GM12892 (cell line): ENCODE results near the gene CCDC184.

Experiments used
- DNase-seq: peaks from one replicate; pipeline ENCODE4 v3.0.0; 2011; ENCODE audit not compliant: insufficient read length
- FAIRE-seq: peaks from 2 replicates; lab custom pipeline; 2011; peaks lifted over from hg19 to GRCh38; lab: Jason Lieb, UNC
- POLR2A ChIP-seq: IDR thresholded peaks from 2 replicates; pipeline ENCODE4 v1.6.1; 2011; ENCODE audit warnings: low read depth, low read length, control low read depth
- POLR2AphosphoS5 ChIP-seq: IDR thresholded peaks from 2 replicates; pipeline ENCODE4 v1.6.1; 2011; ENCODE audit warnings: low read depth, low read length, control low read depth
- TAF1 ChIP-seq: IDR thresholded peaks from 2 replicates; pipeline ENCODE4 v1.6.1; 2011; ENCODE audit warnings: low read depth, mild to moderate bottlenecking, control low read depth, low read length, borderline replicate concordance

Gene CCDC184

DNA sequence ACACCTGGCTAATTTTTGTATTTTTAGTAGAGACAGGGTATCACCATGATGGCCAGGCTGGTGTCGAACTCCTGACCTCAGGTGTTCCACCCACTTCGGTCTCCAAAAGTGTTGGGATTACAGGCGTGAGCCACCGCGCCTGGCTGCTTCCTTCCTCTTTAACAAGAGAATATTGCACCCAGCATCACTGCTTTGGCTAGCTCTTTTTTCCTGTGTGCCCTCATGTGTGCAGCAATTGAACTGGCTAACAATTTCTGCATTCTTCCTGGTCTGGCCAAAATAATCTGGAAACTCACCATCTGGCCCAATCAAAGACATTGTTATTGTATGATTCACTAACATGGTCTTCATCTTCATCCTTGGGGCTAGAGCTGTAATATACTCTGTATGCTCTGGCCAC is 23.4 kb upstream of the CCDC184 start:
- TF ChIP-seq TAF1 (no peak), POLR2AphosphoS5 (no peak), POLR2A (no peak)
- FAIRE-seq = no peak
- DNase-seq = no peak

DNA sequence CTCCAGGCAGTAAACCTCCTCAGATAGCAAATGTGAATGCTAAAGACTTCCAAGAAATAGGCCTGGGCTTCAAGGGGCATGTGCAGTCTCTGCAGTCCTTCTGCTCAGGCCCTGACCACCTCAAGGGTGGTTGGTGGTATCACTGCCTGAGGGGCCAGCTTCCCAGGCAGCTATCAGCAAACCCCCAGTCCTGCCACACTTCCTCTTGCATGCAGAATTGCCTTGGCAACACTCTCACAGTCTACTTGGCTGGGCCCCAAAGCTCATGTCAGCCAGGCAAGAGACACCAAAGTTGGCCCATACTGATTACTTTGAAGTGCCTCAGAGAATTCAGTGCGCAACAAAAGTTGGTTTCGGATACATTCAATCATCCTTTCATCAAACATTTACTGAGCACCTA is 22.6 kb upstream of the CCDC184 start:
- DNase-seq = no peak
- no peak for FAIRE-seq
- TF ChIP-seq POLR2AphosphoS5 (no peak), POLR2A (no peak), TAF1 (no peak)

DNA sequence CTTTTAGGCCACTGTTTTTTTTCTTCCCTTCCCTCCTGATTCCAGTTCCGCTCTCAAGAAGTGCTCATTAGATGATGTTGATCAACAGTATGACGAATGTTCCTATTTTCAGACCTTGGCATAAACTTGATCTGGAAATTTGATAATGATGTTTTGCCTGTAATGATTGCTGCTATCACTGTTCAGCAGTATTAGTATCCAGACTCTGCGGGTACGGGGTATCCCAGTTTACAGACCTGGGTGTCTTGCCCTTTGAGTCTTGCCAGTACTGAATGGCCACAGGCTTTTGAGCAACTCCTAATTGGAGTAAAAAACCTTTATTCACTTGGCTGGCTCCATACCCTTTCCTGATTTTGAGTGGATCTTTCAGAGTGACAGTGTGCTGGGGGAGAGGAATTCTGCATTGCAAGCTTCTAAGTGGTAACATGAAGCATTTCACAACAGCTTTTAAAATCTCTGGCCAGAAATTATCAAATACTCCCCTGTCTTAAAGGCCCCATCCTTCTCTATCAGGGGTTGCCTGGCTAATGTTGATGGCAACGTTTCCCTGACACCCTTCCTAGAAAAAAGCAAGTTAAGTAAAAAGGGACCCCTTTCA is 20.2 kb upstream of the CCDC184 start:
- no peak for FAIRE-seq

DNA sequence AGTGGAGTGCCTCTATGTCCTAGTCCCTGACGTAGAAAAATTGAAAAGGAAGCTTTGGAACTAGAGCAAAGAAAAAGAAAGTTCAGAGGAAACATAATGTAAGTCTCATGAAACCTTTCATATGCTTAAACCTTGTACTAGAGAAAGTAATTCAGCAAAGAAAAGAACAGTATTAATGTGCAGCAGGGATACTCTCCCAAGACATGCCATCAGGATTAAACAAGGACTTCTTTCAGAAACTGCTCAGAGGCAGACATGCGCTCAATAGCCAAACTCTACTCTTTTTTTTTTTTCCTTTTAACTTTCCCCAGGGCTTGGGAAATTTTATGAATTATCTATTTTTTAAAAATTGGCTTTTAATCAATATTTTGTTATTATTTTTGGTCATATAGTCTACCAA is 19.0 kb upstream of the CCDC184 start:
- FAIRE-seq (no peak), DNase-seq (no peak)
- TF ChIP-seq TAF1 (no peak), POLR2A (no peak), POLR2AphosphoS5 (no peak)

More for the DNA sequence above, 20.2 kb upstream of the CCDC184 start:
- TF ChIP-seq TAF1 (no peak), POLR2AphosphoS5 (no peak), POLR2A (no peak)
- no peak for DNase-seq

DNA sequence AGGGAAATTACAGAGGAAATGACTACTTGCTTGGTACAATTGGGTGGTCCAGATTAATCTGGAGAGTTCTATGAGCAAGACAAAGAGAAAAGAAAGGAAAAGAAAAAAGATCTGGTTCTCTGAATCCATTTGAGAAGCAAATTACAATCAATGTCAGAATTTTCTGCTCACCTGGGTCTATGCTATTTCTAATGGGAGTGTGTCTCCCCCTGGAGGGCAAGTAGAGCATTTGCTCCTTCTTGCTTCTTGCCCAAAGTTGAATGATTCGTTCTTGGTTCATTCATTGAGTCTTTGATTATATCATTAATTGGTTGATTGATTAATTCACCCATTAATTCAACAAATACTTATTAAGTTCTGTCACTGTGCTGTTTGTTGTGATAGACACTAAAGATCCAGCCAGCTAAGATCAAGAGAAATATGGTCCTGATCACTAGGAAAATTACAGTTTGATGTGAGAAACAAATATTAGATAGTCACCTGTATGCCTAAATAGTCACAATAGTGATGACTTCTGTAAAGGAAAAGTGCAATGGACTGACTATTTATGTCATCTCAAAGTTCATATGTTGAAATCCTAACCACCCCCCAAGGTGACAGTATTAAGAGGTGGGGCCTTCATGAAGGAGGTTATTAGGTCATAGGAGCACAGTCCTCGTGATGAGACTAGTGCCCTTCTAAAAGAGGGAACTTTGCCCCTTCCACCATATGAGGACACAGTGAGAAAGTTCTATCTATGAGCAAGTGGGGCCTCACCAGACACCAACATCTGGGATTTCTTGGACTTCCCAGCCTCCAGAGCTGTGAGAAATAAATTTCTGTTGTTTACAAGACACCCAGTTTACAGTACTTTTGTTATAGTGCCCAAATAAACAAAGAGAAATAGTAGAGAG is 18.1 kb upstream of the CCDC184 start:
- FAIRE-seq (peak; percentile 93), DNase-seq (no peak)

DNA sequence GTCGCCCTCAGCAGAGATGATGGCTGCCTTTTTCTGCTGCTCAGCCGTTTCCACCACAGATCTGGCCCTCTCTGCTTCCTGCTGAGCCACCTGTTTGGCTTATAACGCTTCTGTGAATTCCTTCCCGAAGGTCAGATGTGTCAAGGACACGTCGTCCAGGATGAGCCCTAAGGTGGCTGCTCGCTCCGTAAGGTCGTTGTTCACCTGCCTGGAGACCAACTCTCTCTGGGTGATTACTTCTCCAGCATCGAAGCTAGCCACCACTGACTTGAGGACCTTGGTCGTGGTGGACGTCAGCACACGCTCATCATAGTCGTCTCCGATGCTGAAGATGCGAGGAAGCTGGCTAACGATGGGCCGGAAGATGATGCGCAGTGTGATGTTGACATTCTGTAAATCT is 14.4 kb upstream of the CCDC184 start:
- TF ChIP-seq POLR2A (no peak), TAF1 (no peak), POLR2AphosphoS5 (no peak)
- FAIRE-seq = peak; percentile 33
- no peak for DNase-seq

More for the DNA sequence above, 18.1 kb upstream of the CCDC184 start:
- TF ChIP-seq POLR2A = no peak
- no peak for TF ChIP-seq TAF1
- TF ChIP-seq POLR2AphosphoS5 = no peak

DNA sequence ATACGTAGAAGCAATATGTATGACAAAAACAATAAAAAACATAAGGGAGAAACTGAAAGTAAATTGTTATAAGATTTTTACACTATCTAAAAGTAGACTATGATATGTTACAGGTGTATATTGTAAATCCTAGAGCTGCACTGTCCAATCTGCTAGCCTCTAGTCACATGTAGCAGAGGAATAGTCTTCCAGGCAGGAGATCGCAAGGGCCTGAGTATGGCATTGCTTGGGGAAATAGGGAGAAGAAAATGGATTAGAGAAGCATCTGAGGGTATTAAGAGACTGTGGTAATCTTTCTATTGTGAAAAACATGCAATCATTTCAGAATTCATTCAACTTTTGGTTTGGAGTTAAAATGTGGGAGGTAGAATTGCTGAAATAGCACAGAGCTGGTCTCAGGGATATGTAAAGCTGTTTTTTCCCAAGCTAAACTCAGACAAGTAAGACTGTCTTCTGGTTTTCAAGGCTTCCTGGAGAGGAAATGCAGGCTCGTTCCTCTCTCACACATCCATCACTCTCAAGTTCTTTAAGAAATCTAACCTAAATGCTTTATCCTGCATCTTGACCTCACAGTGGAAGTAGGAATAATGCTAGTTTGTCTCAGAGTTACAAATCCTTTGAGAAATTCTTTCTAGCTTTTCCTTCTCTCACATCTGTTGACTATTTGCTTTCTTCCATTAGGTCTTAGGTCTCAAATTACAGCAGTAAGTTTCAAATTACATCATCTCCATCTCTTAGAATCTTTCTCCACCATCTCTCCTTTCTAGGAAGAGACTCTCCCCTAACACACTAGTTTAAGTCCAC is 7.6 kb upstream of the CCDC184 start:
- DNase-seq (no peak), FAIRE-seq (peak; percentile 9)
- TF ChIP-seq POLR2A (no peak), TAF1 (no peak), POLR2AphosphoS5 (no peak)

DNA sequence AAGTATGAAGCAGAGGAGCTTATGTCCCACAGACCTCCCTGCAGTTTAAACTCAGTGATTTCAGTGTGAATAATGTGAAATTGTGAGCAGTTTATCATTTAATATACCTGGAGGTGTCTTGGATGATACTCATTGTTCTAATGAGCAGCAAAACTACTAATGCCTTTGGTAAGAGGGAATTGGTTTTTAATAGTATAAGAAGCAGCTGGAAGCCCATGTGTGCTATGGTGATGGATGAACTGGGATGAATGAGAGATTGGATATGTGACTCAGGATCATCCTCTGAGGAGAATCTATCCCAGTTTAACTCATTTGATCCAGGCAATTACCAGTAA is 7.1 kb upstream of the CCDC184 start:
- no peak for DNase-seq
- TF ChIP-seq TAF1 (no peak), POLR2A (no peak), POLR2AphosphoS5 (no peak)
- no peak for FAIRE-seq

DNA sequence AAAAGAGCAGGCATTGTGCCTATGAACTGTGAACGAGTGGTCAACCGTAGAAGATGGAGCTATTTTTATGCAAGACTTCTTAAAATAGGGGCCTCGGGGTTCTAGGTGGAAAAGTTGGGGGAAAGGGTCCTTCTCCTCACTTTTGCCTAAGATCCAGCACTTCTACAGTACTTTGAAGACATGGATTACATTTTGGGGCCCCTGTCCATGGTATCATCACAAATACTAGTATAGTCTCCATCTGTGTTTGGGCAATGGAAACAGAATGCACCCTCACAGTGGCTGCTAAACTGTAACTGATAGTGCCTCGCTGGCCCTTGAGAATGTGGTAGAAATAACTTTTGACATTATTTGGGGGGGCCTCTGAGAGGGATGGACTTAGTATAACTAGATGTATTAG is 5.5 kb upstream of the CCDC184 start:
- DNase-seq (no peak), FAIRE-seq (no peak)
- TF ChIP-seq POLR2A (no peak), POLR2AphosphoS5 (no peak), TAF1 (no peak)

DNA sequence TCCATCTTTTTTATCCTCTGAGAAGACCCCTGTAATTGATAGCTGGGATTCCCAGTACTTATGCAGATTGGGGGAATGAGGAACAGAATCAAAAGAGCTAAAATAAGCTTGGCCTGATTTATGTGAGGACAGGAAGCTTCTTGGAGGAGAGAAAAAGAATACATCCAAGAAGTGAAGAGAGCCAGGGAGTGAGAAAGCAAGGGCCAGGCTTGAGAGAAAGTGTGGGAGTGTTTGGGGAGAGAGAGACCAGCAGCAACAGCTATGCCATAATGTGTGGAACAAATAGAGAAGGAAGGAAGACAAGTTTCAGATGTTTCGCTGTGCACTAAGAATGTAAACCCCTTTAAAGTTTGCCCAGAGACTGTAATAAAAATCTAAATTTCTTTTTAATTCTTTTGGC is 4.0 kb upstream of the CCDC184 start:
- DNase-seq = no peak
- no peak for FAIRE-seq
- TF ChIP-seq POLR2AphosphoS5 (no peak), TAF1 (no peak), POLR2A (no peak)

DNA sequence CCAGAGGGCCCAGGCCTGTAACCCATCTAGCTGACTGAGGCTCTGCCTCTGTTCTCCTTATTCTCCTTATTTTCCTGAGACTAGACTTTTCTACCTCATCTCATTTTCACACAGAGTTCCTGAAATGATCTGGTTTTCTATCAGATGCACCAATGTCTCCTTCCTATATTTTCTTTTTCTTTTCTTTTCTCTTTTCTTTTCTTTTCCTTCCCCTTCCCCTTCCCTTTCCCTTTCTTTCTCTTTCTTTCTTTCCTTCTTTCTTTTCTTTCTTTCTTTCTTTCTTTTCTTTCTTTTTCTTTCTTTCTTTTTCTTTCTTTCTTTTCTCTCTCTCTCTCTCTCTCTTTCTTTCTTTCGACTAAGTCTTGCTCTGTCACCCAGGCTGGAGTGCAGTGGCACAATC is 3.0 kb upstream of the CCDC184 start:
- no peak for DNase-seq
- TF ChIP-seq POLR2A = no peak
- no peak for TF ChIP-seq TAF1
- TF ChIP-seq POLR2AphosphoS5 = no peak
- no peak for FAIRE-seq
